HCT116 (cell line): ENCODE data around the gene GGA2. TPM values are rescaled to one million over a fixed set of nuclear protein-coding genes. Genes with fewer than 3 reads are reported as not detected.

ENCODE experiments used
- ATAC-seq: fragments of 200-7000 bp; cut with Tn5 transposase; 2 replicates; pipeline ENCODE4 v1.9.1; 2020; ENCODE audit warnings: mild to moderate bottlenecking, moderate library complexity
- BruUV-seq: library from RNA; stranded (reverse); fragments of 400-500 nt; replicated peaks from 2 replicates; lab custom pipeline; 2021; lab: Mats Ljungman, UMichigan
- CTCF ChIA-PET: fragments of 300-600 bp; sonication (Branson Sonifier 250); formaldehyde crosslinking; loops from one replicate; lab custom pipeline; 2021; ENCODE audit warnings: antibody characterized with exemption; lab: Charles Lee
- POLR2A ChIA-PET: fragments of 300-600, 350-600 bp; sonication (Branson Sonifier 250); formaldehyde crosslinking; loops from one replicate; lab custom pipeline; 2021; ENCODE audit warnings: antibody characterized with exemption; lab: Charles Lee
- RAD21 ChIA-PET, 2 experiments: fragments of 300-600 bp; sonication (Branson Sonifier 250); formaldehyde crosslinking; loops; one replicate each; lab custom pipeline; 2023; ENCODE audit warnings: low total read pairs in 2 of 2; ENCODE audit not compliant: uncharacterized antibody in 2 of 2, unreplicated experiment in 2 of 2, low non-redundant PET in 1 of 2; lab: Charles Lee
- DNase-seq: peaks from one replicate; pipeline ENCODE4 v3.0.0-alpha.2; 2010; ENCODE audit warnings: low read depth, low spot score
- H2AFZ ChIP-seq: fragments of 200-600 bp; shearing (Covaris generic), sonication (generic); 2 replicates; pipeline ENCODE4 v1.6.1; 2017; ENCODE audit warnings: low read depth, mixed run types, mixed read lengths, antibody characterized with exemption, low read length; ENCODE audit not compliant: poor library complexity, severe bottlenecking
- H3K27ac ChIP-seq: 2 replicates; pipeline ENCODE4 v1.5.1; 2012; ENCODE audit warnings: low read depth, low read length
- H3K27me3 ChIP-seq: fragments of 200-600 bp; sonication (generic); 2 replicates; pipeline ENCODE4 v1.6.1; 2016; ENCODE audit warnings: mixed run types, low read length, mixed read lengths; ENCODE audit not compliant: insufficient read depth
- H3K36me3 ChIP-seq, 2 experiments: fragments of 200-500 bp in 1 of 2; fragments of 200-600 bp in 1 of 2; sonication (Bioruptor generic) in 1 of 2; sonication (generic) in 1 of 2; 2 replicates each; pipeline versions ENCODE4 v1.5.1 to v1.6.1; 2014 to 2016; ENCODE audit warnings: low read length in 2 of 2, inconsistent platforms in 1 of 2, mixed read lengths in 1 of 2, mixed run types in 1 of 2; ENCODE audit not compliant: insufficient read depth in 2 of 2, control insufficient read depth in 1 of 2
- H3K4me1 ChIP-seq, 2 experiments: fragments of 200-600 bp in 1 of 2; sonication (generic) in 1 of 2; 2 replicates each; pipeline versions ENCODE4 v1.5.1 to v1.6.1; 2012 to 2017; ENCODE audit warnings: low read length in 2 of 2, inconsistent platforms in 1 of 2, mild to moderate bottlenecking in 1 of 2, mixed read lengths in 1 of 2, mixed run types in 1 of 2, moderate library complexity in 1 of 2; ENCODE audit not compliant: insufficient read depth in 2 of 2, control insufficient read depth in 1 of 2
- H3K4me2 ChIP-seq: fragments of 200-600 bp; sonication (generic); 2 replicates; pipeline ENCODE4 v1.6.1; 2017; ENCODE audit warnings: mixed run types, low read length, mixed read lengths
- H3K4me3 ChIP-seq, 2 experiments: fragments of 200-600 bp in 1 of 2; sonication (generic) in 1 of 2; replicated peaks in 1 of 2; 2 replicates each; pipeline ENCODE4 v1.5.1; 2011 to 2016; ENCODE audit warnings: low read length in 2 of 2, control low read depth in 1 of 2, low read depth in 1 of 2, mild to moderate bottlenecking in 1 of 2, mixed read lengths in 1 of 2, mixed run types in 1 of 2
- H3K79me2 ChIP-seq: fragments of 200-600 bp; sonication (generic); 2 replicates; pipeline ENCODE4 v1.6.1; 2017; ENCODE audit warnings: mild to moderate bottlenecking, mixed run types, low read length, moderate library complexity, mixed read lengths; ENCODE audit not compliant: insufficient read depth
- H3K9ac ChIP-seq: fragments of 200-600 bp; sonication (generic); 2 replicates; pipeline ENCODE4 v1.6.1; 2016; ENCODE audit warnings: low read length, mixed read lengths
- H3K9me2 ChIP-seq: fragments of 200-600 bp; sonication (generic), shearing (Covaris generic); 2 replicates; pipeline ENCODE4 v1.6.1; 2017; ENCODE audit warnings: mixed run types, mild to moderate bottlenecking, moderate library complexity; ENCODE audit not compliant: insufficient read depth
- H3K9me3 ChIP-seq, 2 experiments: fragments of 200-500 bp in 1 of 2; fragments of 200-600 bp in 1 of 2; sonication (Bioruptor generic) in 1 of 2; sonication (generic) in 1 of 2; 2 replicates each; pipeline ENCODE4 v1.6.1; 2014 to 2017; ENCODE audit warnings: low read length in 2 of 2, mixed read lengths in 2 of 2, inconsistent platforms in 1 of 2, low read depth in 1 of 2, mild to moderate bottlenecking in 1 of 2, mixed run types in 1 of 2, moderate library complexity in 1 of 2; ENCODE audit not compliant: control insufficient read depth in 1 of 2, insufficient read depth in 1 of 2
- H4K20me1 ChIP-seq: fragments of 200-600 bp; sonication (generic), shearing (Covaris generic); 2 replicates; pipeline ENCODE4 v1.6.1; 2017; ENCODE audit warnings: mixed run types, mild to moderate bottlenecking, moderate library complexity; ENCODE audit not compliant: insufficient read depth
- CEBPB ChIP-seq: IDR thresholded peaks from 2 replicates; pipeline ENCODE4 v1.6.1; 2012; ENCODE audit warnings: low read depth
- EGR1 ChIP-seq: IDR thresholded peaks from 2 replicates; pipeline ENCODE4 v1.6.1; 2012; ENCODE audit warnings: low read depth
- ELF1 ChIP-seq: IDR thresholded peaks from 2 replicates; pipeline ENCODE4 v1.6.1; 2012; ENCODE audit warnings: low read depth, borderline replicate concordance
- EZH2 ChIP-seq: fragments of 200-600 bp; sonication (generic); IDR thresholded peaks from 2 replicates; pipeline ENCODE4 v1.6.1; 2017; ENCODE audit warnings: antibody characterized with exemption, mixed run types
- JUND ChIP-seq: IDR thresholded peaks from 2 replicates; pipeline ENCODE4 v1.6.1; 2012
- POLR2A ChIP-seq: IDR thresholded peaks from 2 replicates; pipeline ENCODE4 v1.7.0; 2011; ENCODE audit warnings: borderline replicate concordance; ENCODE audit not compliant: insufficient read depth, insufficient read length; ENCODE audit errors: extremely low read depth
- POLR2AphosphoS5 ChIP-seq: IDR thresholded peaks from 2 replicates; pipeline ENCODE4 v1.6.1; 2011; ENCODE audit warnings: mild to moderate bottlenecking, low read depth, low read length, moderate library complexity
- SP1 ChIP-seq: IDR thresholded peaks from 2 replicates; pipeline ENCODE4 v1.6.1; 2012; ENCODE audit warnings: low read depth
- SRF ChIP-seq: IDR thresholded peaks from 2 replicates; pipeline ENCODE4 v1.6.1; 2012; ENCODE audit warnings: low read depth
- TCF7L2 ChIP-seq: IDR thresholded peaks from 2 replicates; pipeline ENCODE4 v1.7.0; 2011; ENCODE audit warnings: borderline replicate concordance, inconsistent platforms; ENCODE audit not compliant: insufficient read depth, insufficient read length; ENCODE audit errors: extremely low read depth
- YY1 ChIP-seq: IDR thresholded peaks from 2 replicates; pipeline ENCODE4 v1.6.1; 2011; ENCODE audit warnings: low read length, low read depth, moderate library complexity, mild to moderate bottlenecking; ENCODE audit not compliant: insufficient replicate concordance; ENCODE audit errors: extremely low read depth
- intact Hi-C: fragments of 100-400 bp; cut with micrococcal nuclease; formaldehyde crosslinking; loops from 2 replicates; pipeline ENCODE4 v1.10.0; 2022
- total RNA-seq: library from RNA; stranded (reverse); gene quantifications from one replicate; pipeline ENCODE4 v1.2.1, GENCODE V29; 2021; ENCODE audit not compliant: unreplicated experiment
- TF ChIP-seq, protein P1 (sequence below): IDR thresholded peaks from 2 replicates; pipeline ENCODE4 v1.6.1; 2012; ENCODE audit warnings: low read depth
- TF ChIP-seq, protein P2 (sequence below): IDR thresholded peaks from 2 replicates; pipeline ENCODE4 v1.6.1; 2012
- TF ChIP-seq, protein P3 (sequence below): IDR thresholded peaks from 2 replicates; pipeline ENCODE4 v1.6.1; 2011; ENCODE audit warnings: mild to moderate bottlenecking, low read length, moderate library complexity; ENCODE audit not compliant: insufficient replicate concordance; ENCODE audit errors: extremely low read depth

The GGA2 gene
- total RNA-seq, 1 experiment from 2014 or later: 68.3 TPM

DNA sequence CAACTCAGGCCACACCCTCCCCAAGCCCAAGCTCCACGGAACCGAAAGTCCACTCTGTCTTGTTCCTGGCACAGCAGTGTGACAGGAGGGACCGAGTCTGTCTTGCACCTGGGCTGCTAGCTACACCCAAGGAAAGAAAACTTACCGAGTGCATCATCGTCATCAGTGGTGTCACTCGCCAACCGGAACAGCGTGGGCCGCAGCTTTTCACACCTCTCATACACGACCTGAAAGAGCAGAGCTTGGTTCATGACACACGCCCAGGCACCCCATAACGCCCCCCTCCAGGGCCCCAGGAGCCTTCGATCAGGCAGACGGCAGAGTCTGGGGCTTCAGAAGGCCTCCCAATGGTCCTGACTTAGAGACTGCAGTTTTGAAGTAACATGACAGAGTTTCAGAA lies 27.5 kb downstream of the GGA2 start:
- no peak for ATAC-seq

DNA sequence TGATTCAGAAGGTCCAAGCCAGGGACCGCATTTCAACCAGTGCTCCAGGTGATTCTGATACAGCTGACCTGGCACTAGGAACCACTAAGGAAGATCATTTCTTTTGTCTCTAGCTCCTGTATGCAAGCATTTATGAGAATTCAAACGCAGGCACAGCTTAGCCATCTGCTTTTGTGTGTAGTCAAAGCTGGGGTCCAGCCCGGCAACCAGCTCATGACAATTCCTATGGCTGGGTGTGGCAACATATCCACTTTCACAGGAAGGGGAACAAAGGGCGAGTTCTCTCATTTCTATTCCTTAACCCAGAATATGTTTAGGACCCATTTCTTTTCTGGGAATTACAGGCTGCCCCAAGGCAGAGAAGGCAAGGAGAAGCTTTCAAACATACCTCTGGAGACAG lies 30.0 kb downstream of the GGA2 start:
- Histone ChIP-seq H3K27me3 (no peaks in the 10 kb centered on the region), H3K79me2 (no peaks in the 10 kb centered on the region), H4K20me1 (no peaks in the 10 kb centered on the region; the same call in 1 of the 2 replicates), H3K36me3 (peaks cover 56 to 60% of the 10 kb centered on the region in 2 experiments), H3K9me3 (no peaks in the 10 kb centered on the region), H3K4me2 (no peak overlapping the region), H2AFZ (no peak overlapping the region), H3K9ac (no peak overlapping the region), H3K4me1 (no peaks in the 10 kb centered on the region), H3K9me2 (no peaks in the 10 kb centered on the region), H3K27ac (no peak overlapping the region), H3K4me3 (no peak overlapping the region)
- POLR2A ChIA-PET: no interaction called here
- no peak for DNase-seq
- RAD21 ChIA-PET: no interaction called here
- CTCF ChIA-PET: no interaction called here
- intact Hi-C loops: no loop called here
- ATAC-seq: no peak
- BruUV-seq: no TSS peak
- TF ChIP-seq SP1 (no peak), EZH2 (no peak), EGR1 (no peak), SRF (no peak), JUND (no peak), ELF1 (no peak), POLR2A (no peak), CEBPB (no peak), POLR2AphosphoS5 (no peak), YY1 (no peak), TCF7L2 (no peak)
- TF ChIP-seq, protein P1, sequence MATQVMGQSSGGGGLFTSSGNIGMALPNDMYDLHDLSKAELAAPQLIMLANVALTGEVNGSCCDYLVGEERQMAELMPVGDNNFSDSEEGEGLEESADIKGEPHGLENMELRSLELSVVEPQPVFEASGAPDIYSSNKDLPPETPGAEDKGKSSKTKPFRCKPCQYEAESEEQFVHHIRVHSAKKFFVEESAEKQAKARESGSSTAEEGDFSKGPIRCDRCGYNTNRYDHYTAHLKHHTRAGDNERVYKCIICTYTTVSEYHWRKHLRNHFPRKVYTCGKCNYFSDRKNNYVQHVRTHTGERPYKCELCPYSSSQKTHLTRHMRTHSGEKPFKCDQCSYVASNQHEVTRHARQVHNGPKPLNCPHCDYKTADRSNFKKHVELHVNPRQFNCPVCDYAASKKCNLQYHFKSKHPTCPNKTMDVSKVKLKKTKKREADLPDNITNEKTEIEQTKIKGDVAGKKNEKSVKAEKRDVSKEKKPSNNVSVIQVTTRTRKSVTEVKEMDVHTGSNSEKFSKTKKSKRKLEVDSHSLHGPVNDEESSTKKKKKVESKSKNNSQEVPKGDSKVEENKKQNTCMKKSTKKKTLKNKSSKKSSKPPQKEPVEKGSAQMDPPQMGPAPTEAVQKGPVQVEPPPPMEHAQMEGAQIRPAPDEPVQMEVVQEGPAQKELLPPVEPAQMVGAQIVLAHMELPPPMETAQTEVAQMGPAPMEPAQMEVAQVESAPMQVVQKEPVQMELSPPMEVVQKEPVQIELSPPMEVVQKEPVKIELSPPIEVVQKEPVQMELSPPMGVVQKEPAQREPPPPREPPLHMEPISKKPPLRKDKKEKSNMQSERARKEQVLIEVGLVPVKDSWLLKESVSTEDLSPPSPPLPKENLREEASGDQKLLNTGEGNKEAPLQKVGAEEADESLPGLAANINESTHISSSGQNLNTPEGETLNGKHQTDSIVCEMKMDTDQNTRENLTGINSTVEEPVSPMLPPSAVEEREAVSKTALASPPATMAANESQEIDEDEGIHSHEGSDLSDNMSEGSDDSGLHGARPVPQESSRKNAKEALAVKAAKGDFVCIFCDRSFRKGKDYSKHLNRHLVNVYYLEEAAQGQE: no peak
- TF ChIP-seq, protein P2, sequence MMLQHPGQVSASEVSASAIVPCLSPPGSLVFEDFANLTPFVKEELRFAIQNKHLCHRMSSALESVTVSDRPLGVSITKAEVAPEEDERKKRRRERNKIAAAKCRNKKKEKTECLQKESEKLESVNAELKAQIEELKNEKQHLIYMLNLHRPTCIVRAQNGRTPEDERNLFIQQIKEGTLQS: no peak
- TF ChIP-seq, protein P3, sequence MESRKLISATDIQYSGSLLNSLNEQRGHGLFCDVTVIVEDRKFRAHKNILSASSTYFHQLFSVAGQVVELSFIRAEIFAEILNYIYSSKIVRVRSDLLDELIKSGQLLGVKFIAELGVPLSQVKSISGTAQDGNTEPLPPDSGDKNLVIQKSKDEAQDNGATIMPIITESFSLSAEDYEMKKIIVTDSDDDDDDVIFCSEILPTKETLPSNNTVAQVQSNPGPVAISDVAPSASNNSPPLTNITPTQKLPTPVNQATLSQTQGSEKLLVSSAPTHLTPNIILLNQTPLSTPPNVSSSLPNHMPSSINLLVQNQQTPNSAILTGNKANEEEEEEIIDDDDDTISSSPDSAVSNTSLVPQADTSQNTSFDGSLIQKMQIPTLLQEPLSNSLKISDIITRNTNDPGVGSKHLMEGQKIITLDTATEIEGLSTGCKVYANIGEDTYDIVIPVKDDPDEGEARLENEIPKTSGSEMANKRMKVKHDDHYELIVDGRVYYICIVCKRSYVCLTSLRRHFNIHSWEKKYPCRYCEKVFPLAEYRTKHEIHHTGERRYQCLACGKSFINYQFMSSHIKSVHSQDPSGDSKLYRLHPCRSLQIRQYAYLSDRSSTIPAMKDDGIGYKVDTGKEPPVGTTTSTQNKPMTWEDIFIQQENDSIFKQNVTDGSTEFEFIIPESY: no peak

More for the DNA sequence above, 27.5 kb downstream of the GGA2 start:
- H3K9ac ChIP-seq: no peak overlapping the region
- no peak for DNase-seq
- no peaks in the 10 kb centered on the region; the same call in 1 of the 2 replicates for H4K20me1 ChIP-seq
- no peak overlapping the region for H3K27ac ChIP-seq
- no TSS peak for BruUV-seq
- intact Hi-C loops: no loop called here
- no peaks in the 10 kb centered on the region for H3K27me3 ChIP-seq
- ChIA-PET RAD21 (no interaction called here), POLR2A (no interaction called here), CTCF (no interaction called here)
- peaks cover 59 to 71% of the 10 kb centered on the region in 2 experiments; a peak in 3 of 4 replicates for H3K36me3 ChIP-seq
- no peak overlapping the region for H2AFZ ChIP-seq
- no peak overlapping the region for H3K4me2 ChIP-seq
- H3K79me2 ChIP-seq: no peaks in the 10 kb centered on the region
- no peaks in the 10 kb centered on the region for H3K9me3 ChIP-seq
- TF ChIP-seq, protein P2: no peak
- TF ChIP-seq SRF: no peak
- no peaks in the 10 kb centered on the region for H3K9me2 ChIP-seq
- H3K4me1 ChIP-seq: no peaks in the 10 kb centered on the region
- H3K4me3 ChIP-seq: no peak overlapping the region
